Urothelium cell line (cell line): ENCODE measurements around the gene STRADB.
A peak's percentile ranks its signal among the peaks of the same experiment; 100 is the strongest.
"Not testable (repeated sequence)": the region's sequence is repeated elsewhere in the genome, so short reads cannot be mapped to it uniquely, and the experiment has no call there.

Experiments
- DNase-seq: peaks from one replicate; pipeline ENCODE4 v3.0.0; 2011; ENCODE audit warnings: low spot score, mixed read lengths
- FAIRE-seq: peaks from 2 replicates; lab custom pipeline; 2011; peaks lifted over from hg19 to GRCh38; lab: Jason Lieb, UNC

Gene STRADB

GRCh38 chr2:201429835-201430234, 21.7 kb upstream of the STRADB start:
- not testable (repeated sequence) for FAIRE-seq, DNase-seq

DNA sequence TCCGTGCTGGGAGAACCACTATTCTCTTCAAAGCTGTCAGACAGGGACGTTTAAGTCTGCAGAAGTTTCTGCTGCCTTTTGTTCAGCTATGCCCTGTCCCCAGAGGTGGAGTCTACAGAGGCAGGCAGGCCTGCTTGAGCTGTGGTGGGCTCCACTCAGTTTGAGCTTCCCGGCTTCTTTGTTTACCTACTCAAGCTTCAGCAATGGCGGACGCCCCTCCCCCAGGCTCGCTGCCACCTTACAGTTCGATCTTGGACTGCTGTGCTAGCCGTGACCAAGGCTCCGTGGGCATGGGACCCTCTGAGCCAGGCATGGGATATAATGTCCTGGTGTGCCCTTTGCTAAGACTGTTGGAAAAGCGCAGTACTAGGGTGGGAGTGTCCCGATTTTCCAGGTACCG, 21.2 kb upstream of the STRADB start:
- not testable (repeated sequence) for DNase-seq, FAIRE-seq

- no peak for FAIRE-seq
- no peak for DNase-seq
Measured at GRCh38 chr2:201430839-201431238, 20.7 kb upstream of the STRADB start.

GRCh38 chr2:201432038-201432620, 19.4 kb upstream of the STRADB start:
- FAIRE-seq (no peak), DNase-seq (no peak)

GRCh38 chr2:201432621-201433393, 18.7 kb upstream of the STRADB start:
- FAIRE-seq, result no peak
- DNase-seq, result no peak

GRCh38 chr2:201433394-201433995, 18.0 kb upstream of the STRADB start:
- no peak for DNase-seq
- FAIRE-seq, result no peak

DNA sequence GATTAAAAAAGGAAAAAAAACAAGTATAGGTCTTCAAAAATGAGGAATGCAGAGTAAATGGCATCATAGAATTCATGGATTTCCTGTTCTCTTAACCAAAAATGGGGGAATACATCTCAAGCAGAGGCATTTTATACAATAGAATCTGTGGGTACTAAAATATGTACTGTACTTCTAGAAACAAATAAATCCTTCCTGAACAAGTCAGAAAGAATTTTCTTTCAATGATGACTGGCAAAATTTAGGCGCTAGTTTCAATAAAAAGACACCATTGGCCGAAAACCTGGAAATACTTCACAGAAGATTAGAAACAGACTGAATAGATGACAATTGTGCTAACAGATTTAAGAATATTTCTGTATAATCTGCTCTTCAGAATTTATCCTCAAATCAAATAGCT, 15.4 kb upstream of the STRADB start:
- FAIRE-seq, result no peak

GRCh38 chr2:201439336-201439922, 12.1 kb upstream of the STRADB start:
- not testable (repeated sequence) for FAIRE-seq, DNase-seq

More for the DNA sequence above, 15.4 kb upstream of the STRADB start:
- no peak for DNase-seq

- no peak for FAIRE-seq
- DNase-seq, result no peak
Measured at GRCh38 chr2:201440182-201440581, 11.4 kb upstream of the STRADB start.

- DNase-seq, result no peak
- FAIRE-seq, result no peak
Measured at GRCh38 chr2:201441409-201441808, 10.1 kb upstream of the STRADB start.

- no peak for FAIRE-seq
Measured at GRCh38 chr2:201444746-201445465, 6.6 kb upstream of the STRADB start.

GRCh38 chr2:201447086-201447485, 4.5 kb upstream of the STRADB start:
- FAIRE-seq (no peak), DNase-seq (no peak)

More at GRCh38 chr2:201444746-201445465, 6.6 kb upstream of the STRADB start:
- DNase-seq, result no peak

GRCh38 chr2:201448061-201448460, 3.5 kb upstream of the STRADB start:
- DNase-seq (no peak), FAIRE-seq (no peak)

- no peak for DNase-seq
- FAIRE-seq, result no peak
Measured at GRCh38 chr2:201448701-201449100, 2.8 kb upstream of the STRADB start.

DNA sequence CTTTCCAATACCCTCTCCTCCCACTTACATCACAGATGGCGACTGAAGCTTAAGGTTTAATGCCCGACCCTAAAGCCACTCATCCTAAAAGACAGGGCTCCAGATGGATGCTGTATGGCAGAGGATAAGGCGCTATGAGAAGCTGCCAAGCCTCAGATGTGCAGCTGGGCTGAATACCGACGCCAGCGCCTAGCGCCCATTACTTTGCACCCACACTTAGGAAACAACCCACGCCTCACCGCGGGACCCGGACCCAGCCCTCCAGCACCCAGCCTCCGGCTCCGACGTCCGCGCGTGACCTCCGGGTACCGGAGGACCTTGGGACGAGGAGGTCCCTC, 617 bp upstream of the STRADB start:
- FAIRE-seq (no peak), DNase-seq (no peak)

DNA sequence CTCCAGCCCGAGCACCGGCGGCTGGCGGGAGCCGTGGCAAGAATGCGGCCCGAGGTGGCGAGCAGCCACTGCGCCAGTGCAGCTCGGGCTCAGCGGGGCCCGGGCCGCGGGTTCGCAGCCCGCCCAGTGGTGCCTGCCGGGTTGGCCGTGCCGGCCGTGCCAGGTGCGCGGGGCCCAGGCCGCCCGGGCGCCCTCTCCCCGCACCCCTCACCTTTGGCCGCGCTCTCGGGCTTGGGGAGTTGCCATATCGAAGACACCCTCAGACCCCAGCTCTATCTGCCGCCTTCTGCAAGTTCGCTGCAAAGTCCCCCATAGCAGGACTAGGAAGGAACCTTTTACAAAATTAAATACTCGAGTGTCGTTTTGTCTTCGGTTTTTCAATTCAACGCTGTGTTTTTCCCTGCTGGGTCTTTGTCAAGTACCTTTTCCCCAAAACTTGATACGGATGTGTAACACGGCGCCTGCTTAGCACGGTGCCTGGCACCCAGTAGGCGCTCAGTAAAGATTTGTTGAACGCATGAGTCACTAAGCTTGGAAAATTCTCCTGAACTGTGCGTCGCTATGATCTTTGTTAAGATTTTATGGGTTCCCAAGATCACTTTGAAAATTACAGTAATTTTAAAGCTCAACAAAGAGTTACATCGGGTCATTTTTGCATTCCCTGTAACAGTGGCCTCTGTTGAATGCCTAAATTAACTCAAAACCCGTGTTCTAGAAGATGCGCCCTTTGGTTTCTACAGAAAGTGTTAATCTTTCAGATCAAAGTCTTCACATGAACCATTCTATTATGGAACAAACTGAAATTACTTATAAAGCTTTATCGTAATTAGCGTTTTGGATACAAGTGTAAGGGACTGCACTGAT, 750 bp downstream of the STRADB start:
- DNase-seq (peak; percentile 7), FAIRE-seq (no peak)

DNA sequence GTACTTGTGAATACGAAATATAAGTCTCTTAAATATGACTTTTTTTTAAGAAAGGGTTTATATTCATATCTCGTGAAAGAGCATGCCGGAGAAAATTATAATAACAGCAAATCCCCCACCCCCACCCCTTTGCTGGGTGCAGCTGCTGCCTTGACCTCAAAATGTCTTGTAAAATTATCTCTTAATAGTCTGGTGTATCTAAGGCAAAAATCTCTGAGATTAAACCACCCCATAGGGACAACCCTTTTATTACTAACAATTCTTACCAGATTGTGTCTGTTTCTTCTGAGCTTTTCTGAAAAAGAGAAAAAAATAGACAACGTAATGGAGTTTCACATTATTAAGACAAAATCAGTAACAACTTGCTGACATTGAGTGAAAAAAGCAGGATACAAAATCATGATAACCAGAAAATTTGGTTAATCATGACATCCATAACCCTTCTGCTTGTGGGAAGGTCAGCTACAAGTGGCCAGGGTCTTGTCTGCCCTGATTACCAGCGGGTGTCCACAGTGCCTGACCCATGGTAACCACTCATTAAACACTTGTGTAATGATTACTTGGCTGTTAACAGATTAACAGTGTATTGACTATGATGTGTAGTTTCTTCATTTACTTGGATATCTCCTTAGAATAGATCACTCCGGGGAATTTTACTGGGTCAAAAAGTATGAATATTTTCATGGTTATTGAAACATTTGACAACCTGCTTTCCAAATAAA, 1.5 kb downstream of the STRADB start:
- no peak for FAIRE-seq
- DNase-seq, result no peak

DNA sequence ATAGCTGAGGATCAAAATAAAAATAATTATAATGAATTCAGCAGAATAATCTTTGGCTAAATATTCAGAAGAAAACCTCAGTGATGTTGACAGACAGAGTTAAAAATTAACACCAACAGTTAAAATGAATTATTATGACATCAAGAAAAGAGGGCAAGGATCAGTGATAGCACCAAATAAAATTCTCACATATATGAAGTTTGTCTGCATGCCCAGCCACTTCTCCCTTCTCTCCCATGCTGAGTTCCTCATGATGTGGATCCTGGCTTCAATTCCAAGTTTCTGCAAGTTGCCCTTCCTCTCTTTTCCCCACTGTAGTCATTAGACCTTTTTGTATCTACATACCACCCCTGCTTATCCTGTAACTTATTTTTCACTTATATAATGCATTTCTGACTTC, 6.8 kb downstream of the STRADB start:
- DNase-seq (no peak), FAIRE-seq (no peak)

DNA sequence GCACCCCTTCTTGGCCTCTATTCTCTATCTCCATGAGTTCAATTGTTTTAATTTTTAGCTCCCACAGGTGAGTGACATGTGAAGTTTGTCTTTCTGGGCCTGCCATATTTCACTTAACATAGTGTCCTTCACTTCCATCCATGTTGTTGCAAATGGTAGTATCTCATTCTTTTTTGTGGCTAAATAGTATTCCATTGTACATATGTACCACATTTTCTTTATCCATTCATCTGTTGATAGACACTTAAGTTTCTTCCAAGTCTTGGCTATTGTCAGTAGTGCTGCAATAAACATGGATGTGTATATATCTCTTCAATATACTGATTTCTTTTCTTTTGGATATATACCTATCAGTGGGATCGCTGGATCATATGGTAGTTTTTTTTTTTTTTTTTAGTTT, 9.0 kb downstream of the STRADB start:
- FAIRE-seq, result no peak

DNA sequence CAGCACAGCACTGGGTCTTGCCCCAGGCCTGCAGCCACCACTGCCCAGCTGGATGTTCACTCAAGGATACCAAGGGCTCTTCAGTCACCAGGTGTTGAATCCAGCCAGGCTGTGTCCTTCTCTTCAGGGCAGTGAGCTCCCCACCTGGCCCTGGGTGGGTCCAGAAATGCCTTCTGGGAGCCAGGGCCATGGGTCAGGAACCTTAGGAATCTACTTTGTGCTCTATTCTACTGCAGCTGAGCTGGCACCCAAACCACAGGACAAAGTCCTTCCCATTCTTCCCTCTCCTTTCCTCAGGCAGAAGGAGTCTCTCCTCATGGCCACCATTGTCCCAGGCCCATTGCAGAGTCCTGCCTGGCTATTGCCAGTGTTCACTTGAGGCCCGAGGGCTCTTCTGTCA, 13.0 kb downstream of the STRADB start:
- no peak for FAIRE-seq

More for the DNA sequence above, 9.0 kb downstream of the STRADB start:
- DNase-seq, result no peak

More for the DNA sequence above, 13.0 kb downstream of the STRADB start:
- no peak for DNase-seq
